ENCODE results near the gene CACNA1I.

The CACNA1I gene

GRCh38 chr22:39580795-39581194, 10.2 kb downstream of the CACNA1I start:
- TF ChIP-seq CTCF (IDR thresholded peaks at IDR 0.05; ENCODE audit: insufficient read depth, low read length, poor library complexity, severe bottlenecking) (no peak), EZH2phosphoT487 (conservative IDR thresholded peaks at IDR 0.05; ENCODE audit: low read length) (no peak)

GRCh38 chr22:39581303-39581702, 10.8 kb downstream of the CACNA1I start:
- Histone ChIP-seq H3K9me3 (ENCODE audit: insufficient read depth, low read length) (no peaks in the 10 kb centered on the region), H2AFZ (ENCODE audit: low read depth, low read length, severe bottlenecking) (no peak overlapping the region), H3K27ac (ENCODE audit: low read depth, low read length) (no peak overlapping the region), H4K20me1 (ENCODE audit: low read depth, low read length) (no peaks in the 10 kb centered on the region), H3K9ac (ENCODE audit: low read length) (no peak overlapping the region), H3K4me2 (ENCODE audit: low read depth, low read length, poor library complexity, severe bottlenecking) (no peak overlapping the region), H3F3A (ENCODE audit: insufficient read depth) (no peaks in the 10 kb centered on the region), H3K27me3 (ENCODE audit: low read length) (no peaks in the 10 kb centered on the region), H3K79me2 (ENCODE audit: insufficient read depth, low read length) (no peaks in the 10 kb centered on the region), H3K36me3 (ENCODE audit: low read length) (no peaks in the 10 kb centered on the region), H3K9me2 (replicated peaks; ENCODE audit: insufficient read depth, low read length) (no peaks in the 10 kb centered on the region), H3K4me3 (ENCODE audit: insufficient read depth, low read length, poor library complexity, severe bottlenecking) (no peak overlapping the region)
- TF ChIP-seq EZH2phosphoT487 (conservative IDR thresholded peaks at IDR 0.05; ENCODE audit: low read length) (no peak), CTCF (IDR thresholded peaks at IDR 0.05; ENCODE audit: insufficient read depth, low read length, poor library complexity, severe bottlenecking) (no peak)

More at GRCh38 chr22:39580795-39581194, 10.2 kb downstream of the CACNA1I start:
- H3K4me2 ChIP-seq (ENCODE audit: low read depth, low read length, poor library complexity, severe bottlenecking), result no peak overlapping the region
- no peak overlapping the region for H2AFZ ChIP-seq (ENCODE audit: low read depth, low read length, severe bottlenecking)
- H3K9me2 ChIP-seq (replicated peaks; ENCODE audit: insufficient read depth, low read length), result no peaks in the 10 kb centered on the region
- no peaks in the 10 kb centered on the region for H3K9me3 ChIP-seq (ENCODE audit: insufficient read depth, low read length)
- no peaks in the 10 kb centered on the region for H3F3A ChIP-seq (ENCODE audit: insufficient read depth)
- no peak overlapping the region for H3K27ac ChIP-seq (ENCODE audit: low read depth, low read length)
- H4K20me1 ChIP-seq (ENCODE audit: low read depth, low read length), result no peaks in the 10 kb centered on the region
- no peaks in the 10 kb centered on the region for H3K79me2 ChIP-seq (ENCODE audit: insufficient read depth, low read length)
- no peak overlapping the region for H3K4me3 ChIP-seq (ENCODE audit: insufficient read depth, low read length, poor library complexity, severe bottlenecking)
- no peaks in the 10 kb centered on the region for H3K36me3 ChIP-seq (ENCODE audit: low read length)
- H3K9ac ChIP-seq (ENCODE audit: low read length), result no peak overlapping the region
- no peaks in the 10 kb centered on the region for H3K27me3 ChIP-seq (ENCODE audit: low read length)

- no peak overlapping the region for H3K27ac ChIP-seq (ENCODE audit: low read depth, low read length)
- H2AFZ ChIP-seq (ENCODE audit: low read depth, low read length, severe bottlenecking), result no peak overlapping the region
- TF ChIP-seq CTCF (IDR thresholded peaks at IDR 0.05; ENCODE audit: insufficient read depth, low read length, poor library complexity, severe bottlenecking), result no peak
- TF ChIP-seq EZH2phosphoT487 (conservative IDR thresholded peaks at IDR 0.05; ENCODE audit: low read length), result no peak
- no peaks in the 10 kb centered on the region for H3K79me2 ChIP-seq (ENCODE audit: insufficient read depth, low read length)
- no peak overlapping the region for H3K4me2 ChIP-seq (ENCODE audit: low read depth, low read length, poor library complexity, severe bottlenecking)
- no peaks in the 10 kb centered on the region for H3K9me3 ChIP-seq (ENCODE audit: insufficient read depth, low read length)
- H4K20me1 ChIP-seq (ENCODE audit: low read depth, low read length), result no peaks in the 10 kb centered on the region
- H3K9me2 ChIP-seq (replicated peaks; ENCODE audit: insufficient read depth, low read length), result no peaks in the 10 kb centered on the region
- H3K27me3 ChIP-seq (ENCODE audit: low read length), result no peaks in the 10 kb centered on the region
- no peak overlapping the region for H3K4me3 ChIP-seq (ENCODE audit: insufficient read depth, low read length, poor library complexity, severe bottlenecking)
- no peaks in the 10 kb centered on the region for H3F3A ChIP-seq (ENCODE audit: insufficient read depth)
- no peaks in the 10 kb centered on the region for H3K36me3 ChIP-seq (ENCODE audit: low read length)
- H3K9ac ChIP-seq (ENCODE audit: low read length), result no peak overlapping the region
These were observed 12.6 kb downstream of the CACNA1I start for GRCh38 chr22:39583066-39583667.

Data from SU-DHL-6 (cell line).